ENCODE measurements around the gene EFCAB11. TPM values are rescaled to one million over a fixed set of nuclear protein-coding genes. Genes with fewer than 3 reads are reported as not detected.

The EFCAB11 gene
- total and polyA plus RNA-seq, 2 donors (not counting 3 experiments of a cell fraction or from before 2014, with no cell fraction given): 2.8 to 6.3 TPM

- Histone ChIP-seq H4K20me1 (replicated peaks; ENCODE audit: control insufficient read depth, extremely low read depth, insufficient read depth, low read length) (no peaks in the 10 kb centered on the region), H3K27ac (ENCODE audit: insufficient read depth, low read depth, low read length) (peak overlapping the region; percentile 9), H3K9me1 (replicated peaks; ENCODE audit: control insufficient read depth, extremely low read depth, insufficient read depth, low read length) (no peaks in the 10 kb centered on the region), H3K4me1 (ENCODE audit: control insufficient read depth, extremely low read depth, insufficient read depth, low read length) (peaks cover 4% of the 10 kb centered on the region), H3K4me3 (replicated peaks in 1 of 3; ENCODE audit: insufficient read depth in 1 of 3, low read depth in 1 of 3, low read length in 3 of 3) (no peak overlapping the region), H2AFZ (ENCODE audit: low read depth, low read length) (peak overlapping the region; percentile 44), H3K27me3 (ENCODE audit: control insufficient read depth in 2 of 2, insufficient read depth in 2 of 2, low read length in 2 of 2) (no peaks in the 10 kb centered on the region), H3K9ac (replicated peaks; ENCODE audit: extremely low read depth, insufficient read depth, low read length) (no peak overlapping the region), H3K36me3 (ENCODE audit: control insufficient read depth in 2 of 2, extremely low read depth in 1 of 2, insufficient read depth in 2 of 2, low read length in 2 of 2) (no peaks in the 10 kb centered on the region), H3K4me2 (ENCODE audit: insufficient read depth, low read length) (no peak overlapping the region), H3K9me3 (replicated peaks; ENCODE audit: control insufficient read depth, insufficient read depth, low read length) (no peaks in the 10 kb centered on the region), H3K79me2 (ENCODE audit: control insufficient read depth, insufficient read depth, low read length) (no peaks in the 10 kb centered on the region)
- FAIRE-seq (no peak), DNase-seq (ENCODE audit: low read depth, low spot score) (no peak)
- intact Hi-C loops (cut with micrococcal nuclease): no loop called here
- CTCF ChIA-PET: interaction anchor here (1.5 kb wide), 1 partner anchor 915 kb away, joined by 4 read pairs; no protein-coding TSS in a partner anchor
- no peak for TF ChIP-seq EZH2 (IDR thresholded peaks at IDR 0.05; ENCODE audit: borderline replicate concordance, low read depth, low read length, severe bottlenecking)
- no peak for TF ChIP-seq JUN (IDR thresholded peaks at IDR 0.05; ENCODE audit: borderline replicate concordance, insufficient read depth, insufficient read length, low read depth)
- peak; percentile 21 for TF ChIP-seq FOS (IDR thresholded peaks at IDR 0.05; ENCODE audit: borderline replicate concordance, insufficient read depth, low read length)
- no TSS peak for BruUV-seq (replicated peaks)
- dilution Hi-C loops (cut with MboI; ENCODE audit: extremely low pct_ligation_motif_present, low sequenced_read_pairs): no loop called here
- POLR2A ChIA-PET: no interaction called here
Observed at GRCh38 chr14:89941830-89942377, 12.6 kb downstream of the EFCAB11 start.

- H2AFZ ChIP-seq (ENCODE audit: low read depth, low read length): no peak overlapping the region
- TF ChIP-seq POLR2AphosphoS5 (IDR thresholded peaks at IDR 0.05; ENCODE audit: insufficient read depth, low read depth, low read length): no peak
- no peak overlapping the region for H3K4me2 ChIP-seq (ENCODE audit: insufficient read depth, low read length)
- intact Hi-C loops (cut with micrococcal nuclease): no loop called here
- no peaks in the 10 kb centered on the region for H3K27me3 ChIP-seq (ENCODE audit: control insufficient read depth in 2 of 2, insufficient read depth in 2 of 2, low read length in 2 of 2)
- H3K27ac ChIP-seq (ENCODE audit: insufficient read depth, low read depth, low read length): no peak overlapping the region
- H3K4me1 ChIP-seq (ENCODE audit: control insufficient read depth, extremely low read depth, insufficient read depth, low read length): peaks cover under 1% of the 10 kb centered on the region
- ChIA-PET POLR2A (no interaction called here), CTCF (interaction anchor here (0.6 to 3.0 kb wide), 19 partner anchors 8 to 1266 kb away, joined by 3 to 49 read pairs (median 4); partner anchors contain the start of genes EFCAB11 and TDP1)
- no peak overlapping the region for H3K4me3 ChIP-seq (replicated peaks in 1 of 3; ENCODE audit: insufficient read depth in 1 of 3, low read depth in 1 of 3, low read length in 3 of 3)
- H3K36me3 ChIP-seq (ENCODE audit: control insufficient read depth in 2 of 2, extremely low read depth in 1 of 2, insufficient read depth in 2 of 2, low read length in 2 of 2): no peaks in the 10 kb centered on the region
- DNase-seq (ENCODE audit: low read depth, low spot score) (no peak), FAIRE-seq (no peak)
- dilution Hi-C loops (cut with MboI; ENCODE audit: extremely low pct_ligation_motif_present, low sequenced_read_pairs): no loop called here
- no peaks in the 10 kb centered on the region for H3K9me3 ChIP-seq (replicated peaks; ENCODE audit: control insufficient read depth, insufficient read depth, low read length)
- no TSS peak for BruUV-seq (replicated peaks)
- no peak overlapping the region for H3K9ac ChIP-seq (replicated peaks; ENCODE audit: extremely low read depth, insufficient read depth, low read length)
- H4K20me1 ChIP-seq (replicated peaks; ENCODE audit: control insufficient read depth, extremely low read depth, insufficient read depth, low read length): no peaks in the 10 kb centered on the region
- H3K79me2 ChIP-seq (ENCODE audit: control insufficient read depth, insufficient read depth, low read length): no peaks in the 10 kb centered on the region
- no peaks in the 10 kb centered on the region for H3K9me1 ChIP-seq (replicated peaks; ENCODE audit: control insufficient read depth, extremely low read depth, insufficient read depth, low read length)
Observed at GRCh38 chr14:89936654-89937185, 17.8 kb downstream of the EFCAB11 start.

All from endothelial cell of umbilical vein (primary cell).